SIG-M5 treated with dmso at 0.1 percent for 504 hours (cell line): Measurements from ENCODE around the gene UGGT1.

Experiments
- DNase-seq: peaks from one replicate; lab custom pipeline; 2025; ENCODE audit not compliant: unreplicated experiment; lab: John Stamatoyannopoulos, UW

Gene UGGT1

GRCh38 chr2:128090945-128091725 lies at the start of gene UGGT1:
Gene UGGT1 (plus strand): TSS chr2:128091200. CDS start chr2:128091358, 158 bp downstream.
- DNase-seq = peak; percentile 98

- DNase-seq = no peak
Observed at GRCh38 chr2:128041561-128041960, 49.4 kb upstream of the UGGT1 start.

- no peak for DNase-seq
Observed at GRCh38 chr2:128043041-128043440, 48.0 kb upstream of the UGGT1 start.

GRCh38 chr2:128053331-128053730 lies 37.7 kb upstream of the UGGT1 start:
- no peak for DNase-seq

- DNase-seq = no peak
Observed at GRCh38 chr2:128054104-128054885, 36.7 kb upstream of the UGGT1 start.

- DNase-seq = no peak
Observed at GRCh38 chr2:128057334-128057733, 33.7 kb upstream of the UGGT1 start.

GRCh38 chr2:128058114-128058513 lies 32.9 kb upstream of the UGGT1 start:
- no peak for DNase-seq

GRCh38 chr2:128062571-128062970 lies 28.4 kb upstream of the UGGT1 start:
- DNase-seq = no peak

- no peak for DNase-seq
Observed at GRCh38 chr2:128064353-128064752, 26.6 kb upstream of the UGGT1 start.

GRCh38 chr2:128069769-128070168 lies 21.2 kb upstream of the UGGT1 start:
- DNase-seq = no peak

- DNase-seq = no peak
Observed at GRCh38 chr2:128073278-128073677, 17.7 kb upstream of the UGGT1 start.

- no peak for DNase-seq
Observed at GRCh38 chr2:128076461-128077106, 14.4 kb upstream of the UGGT1 start.

- no peak for DNase-seq
Observed at GRCh38 chr2:128084757-128085156, 6.2 kb upstream of the UGGT1 start.

GRCh38 chr2:128086244-128086643 lies 4.8 kb upstream of the UGGT1 start:
- DNase-seq = no peak

GRCh38 chr2:128090575-128090944 lies 440 bp upstream of the UGGT1 start:
- no peak for DNase-seq

- peak; percentile 45 for DNase-seq
Observed at GRCh38 chr2:128091726-128092080, 703 bp downstream of the UGGT1 start.

GRCh38 chr2:128092656-128093055 lies 1.7 kb downstream of the UGGT1 start:
- DNase-seq = no peak

GRCh38 chr2:128093762-128094161 lies 2.8 kb downstream of the UGGT1 start:
- no peak for DNase-seq

GRCh38 chr2:128095201-128095600 lies 4.2 kb downstream of the UGGT1 start:
- DNase-seq = no peak

GRCh38 chr2:128103407-128103806 lies 12.4 kb downstream of the UGGT1 start:
- peak; percentile 13 for DNase-seq

- DNase-seq = no peak
Observed at GRCh38 chr2:128105072-128105471, 14.1 kb downstream of the UGGT1 start.

GRCh38 chr2:128108166-128108565 lies 17.2 kb downstream of the UGGT1 start:
- no peak for DNase-seq
